ENCODE data around the gene MXD4.
"Not testable (repeated sequence)": the region's sequence is repeated elsewhere in the genome, so short reads cannot be mapped to it uniquely, and the experiment has no call there.

The MXD4 gene

GRCh38 chr4:2291705-2292645, 30.1 kb upstream of the MXD4 start:
- DNase-seq = no peak

DNA sequence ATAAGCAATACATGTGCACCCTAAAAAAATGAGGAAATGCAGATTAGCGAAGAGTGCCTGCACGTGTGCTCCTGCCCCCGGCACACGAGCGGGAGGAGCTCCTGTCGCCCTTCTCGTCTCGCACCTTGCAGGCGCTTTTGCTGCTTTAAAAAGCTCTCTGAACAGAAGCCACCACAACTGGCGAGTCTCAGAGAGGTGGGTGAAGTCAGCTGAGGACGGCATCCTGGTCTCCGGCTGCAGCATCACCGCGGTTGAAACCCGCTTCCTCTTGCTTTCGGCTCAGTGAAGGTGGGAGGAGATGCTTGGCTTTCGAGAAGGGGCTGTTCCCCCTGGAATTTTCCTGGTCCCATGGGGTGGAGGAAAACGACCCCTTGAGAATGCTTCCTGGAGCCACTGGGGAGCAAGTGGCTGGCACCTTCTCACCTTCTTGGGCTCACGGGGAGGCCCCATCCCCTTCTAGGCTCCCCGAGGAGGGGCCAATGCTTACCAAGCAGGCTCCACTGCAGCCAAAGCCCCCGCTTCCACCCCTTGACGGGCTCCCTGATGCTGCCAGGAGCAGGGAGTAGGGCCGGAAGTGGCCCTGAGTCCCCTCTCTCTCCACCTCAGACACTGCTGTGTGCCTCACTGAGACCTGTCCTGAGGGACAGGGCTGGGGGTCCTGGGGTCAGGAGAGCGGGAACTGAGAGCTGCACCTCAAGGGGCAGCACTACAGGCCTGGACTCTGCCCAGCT, 29.2 kb upstream of the MXD4 start:
- DNase-seq = no peak

- DNase-seq = no peak
Observed at GRCh38 chr4:2290488-2290887, 28.6 kb upstream of the MXD4 start.

DNA sequence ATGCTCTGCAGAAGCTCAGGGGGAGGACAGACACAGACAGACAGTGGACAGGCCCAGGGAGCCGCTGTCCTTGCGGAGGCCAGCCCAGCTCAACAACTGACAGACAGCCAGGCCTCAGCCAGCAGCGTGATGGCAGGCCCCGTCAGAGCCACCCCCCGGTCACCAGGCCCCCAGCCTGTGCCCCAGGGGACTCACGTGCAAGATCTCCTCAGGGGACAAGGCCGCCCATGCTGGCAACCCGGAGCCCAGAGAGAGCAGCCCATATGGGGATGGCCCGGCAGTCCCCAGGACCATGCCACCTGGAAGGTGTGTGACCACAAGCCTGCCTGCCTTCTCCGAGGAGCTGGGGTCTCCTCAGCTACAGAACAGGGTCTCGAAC, 28.0 kb upstream of the MXD4 start:
- DNase-seq = no peak

DNA sequence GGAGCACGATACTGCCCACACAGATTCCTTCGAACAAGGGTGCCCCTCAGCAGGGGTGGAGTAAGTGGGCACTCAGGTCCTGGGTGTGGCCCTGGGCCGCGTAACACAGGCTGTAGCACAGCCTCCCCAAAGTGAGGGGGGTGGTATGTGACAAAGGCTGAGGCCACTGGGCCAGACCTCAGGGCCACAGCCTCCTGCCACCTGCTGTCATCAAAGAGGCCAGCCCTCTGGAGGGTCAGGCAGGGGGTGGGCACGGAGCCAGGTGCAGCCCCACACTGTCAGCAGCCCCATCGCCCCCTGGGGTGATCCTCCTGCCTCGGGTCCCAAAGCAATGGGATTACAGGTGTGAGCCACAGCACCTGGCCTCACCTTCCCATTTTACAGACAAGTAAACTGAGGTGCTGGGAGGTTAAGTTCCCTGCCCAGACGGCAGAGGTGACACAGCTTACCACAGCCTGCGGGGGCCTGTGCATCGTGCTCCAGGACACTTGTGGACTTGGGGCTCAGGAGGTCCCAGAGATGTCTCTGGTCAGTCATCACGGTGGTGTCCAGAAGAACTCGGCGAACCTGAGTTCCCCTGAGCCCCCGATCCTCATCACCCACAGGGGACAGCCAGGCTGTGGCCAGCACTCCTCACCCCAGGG, 27.5 kb upstream of the MXD4 start:
- no peak for DNase-seq

- no peak for DNase-seq
Observed at GRCh38 chr4:2288051-2288541, 26.2 kb upstream of the MXD4 start.

- DNase-seq = no peak
Observed at GRCh38 chr4:2287594-2287915, 25.6 kb upstream of the MXD4 start.

- no peak for DNase-seq
Observed at GRCh38 chr4:2286904-2287593, 25.1 kb upstream of the MXD4 start.

DNA sequence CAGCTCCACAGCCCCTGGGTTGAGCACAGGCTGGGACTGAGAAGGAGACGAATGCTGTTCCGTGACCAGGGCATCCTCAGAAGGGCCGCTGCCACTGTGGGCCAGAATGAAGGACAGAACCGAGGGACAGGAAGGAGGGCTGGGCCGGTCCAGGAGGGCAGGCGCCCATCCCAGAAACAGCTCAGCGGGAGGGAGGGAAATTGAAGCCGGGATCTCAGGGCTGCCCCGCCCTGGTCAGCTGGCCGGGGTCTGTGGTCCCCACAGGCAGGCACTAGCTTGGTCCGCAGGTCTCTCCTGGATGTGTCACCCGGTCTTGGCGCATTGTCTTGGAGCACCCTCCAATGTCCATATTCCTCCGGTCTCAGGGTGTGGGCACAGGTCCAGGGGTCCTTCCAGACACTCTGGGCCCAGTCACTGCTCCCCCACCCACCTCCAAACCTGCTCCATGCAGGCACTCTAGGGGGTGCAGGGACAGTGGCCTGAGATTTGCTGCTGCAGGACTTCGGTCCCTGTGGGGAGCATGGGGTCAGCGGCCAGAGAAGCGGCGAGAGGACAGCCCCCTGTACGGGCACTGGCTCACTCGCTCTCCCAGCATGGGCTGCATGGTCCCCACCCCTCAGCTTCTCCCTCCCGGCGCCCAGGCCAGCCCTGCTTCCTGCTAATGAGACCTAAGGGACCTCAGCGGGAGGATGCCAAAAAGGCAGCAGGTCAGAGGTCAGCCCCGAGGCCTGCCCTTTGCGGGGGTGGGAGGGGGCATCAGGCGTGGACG, 23.9 kb upstream of the MXD4 start:
- no peak for DNase-seq

- no peak for DNase-seq
Observed at GRCh38 chr4:2284934-2285612, 23.2 kb upstream of the MXD4 start.

DNA sequence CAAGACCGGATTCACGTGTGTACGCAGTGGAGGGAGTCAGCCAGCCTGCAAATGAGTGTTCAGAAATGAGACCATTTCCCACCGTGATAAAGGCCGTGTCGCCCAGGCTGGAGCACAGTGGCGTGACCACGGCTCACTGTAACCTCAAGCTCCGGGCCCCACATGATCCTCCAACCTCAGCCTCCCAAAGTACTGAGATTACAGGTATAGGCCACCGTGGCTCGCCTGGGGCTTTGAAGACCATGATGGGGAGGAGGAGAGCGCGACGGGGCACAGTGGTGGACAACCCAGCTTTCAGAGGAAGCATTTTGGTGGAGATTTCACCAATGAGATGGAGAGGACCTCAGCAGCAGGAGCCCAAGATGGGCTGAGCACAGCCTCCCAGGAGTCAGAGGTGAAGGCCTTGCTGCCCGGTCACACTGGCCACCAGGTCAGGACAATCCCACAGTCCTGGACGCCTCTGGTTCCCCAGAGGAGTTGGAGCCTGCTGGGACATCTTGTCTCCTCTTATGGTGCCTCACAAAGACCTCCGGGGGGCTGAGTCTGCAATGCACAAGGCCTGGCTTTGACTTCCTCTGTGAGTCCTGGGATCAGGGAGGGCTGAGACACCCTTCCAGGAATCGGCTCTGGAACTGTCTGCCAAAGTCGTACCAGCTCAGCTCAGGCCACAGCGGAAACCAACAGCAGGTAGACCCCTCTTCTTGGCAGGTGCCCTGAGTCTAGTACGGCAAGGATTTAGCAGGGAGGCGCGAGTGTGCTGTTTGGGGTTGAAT, 22.4 kb upstream of the MXD4 start:
- no peak for DNase-seq

GRCh38 chr4:2283199-2283711, 21.3 kb upstream of the MXD4 start:
- no peak for DNase-seq

DNA sequence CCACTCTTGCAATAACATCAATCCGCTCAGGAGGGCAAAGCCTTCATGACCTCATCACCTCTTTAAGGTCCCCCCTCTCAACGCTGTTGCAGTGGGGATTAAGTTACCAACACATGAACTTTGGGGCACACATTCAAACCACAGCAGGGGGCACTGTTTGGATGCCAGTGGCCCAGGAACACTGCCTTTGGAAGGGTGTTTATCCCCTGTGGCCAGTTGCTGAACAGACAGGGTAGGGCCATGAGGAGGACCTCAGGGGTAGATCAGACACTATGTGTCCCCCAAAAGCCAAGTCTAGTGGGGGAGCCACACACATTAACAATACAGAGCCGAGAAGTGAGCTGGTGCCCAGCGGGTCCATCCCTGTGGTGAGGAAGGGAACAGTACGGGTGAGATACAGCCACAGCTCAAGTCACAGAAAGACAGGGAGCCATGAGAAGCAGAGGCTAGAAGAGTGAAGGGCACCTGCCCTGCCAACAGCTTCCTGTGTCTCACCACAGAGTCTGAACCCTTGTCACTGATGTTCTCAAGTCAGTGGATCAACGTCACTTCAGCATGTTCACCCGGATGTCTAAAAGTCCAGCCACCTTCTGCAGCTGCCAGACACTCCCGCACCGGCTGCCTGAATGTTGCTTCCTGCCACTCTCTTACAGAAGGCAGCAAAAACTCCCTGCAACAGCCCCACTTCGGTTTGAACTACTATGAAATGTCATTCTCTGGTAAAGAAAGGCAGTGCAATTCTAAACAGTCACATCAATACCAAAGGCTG, 19.9 kb upstream of the MXD4 start:
- DNase-seq = no peak

- DNase-seq = no peak
Observed at GRCh38 chr4:2280531-2281300, 18.8 kb upstream of the MXD4 start.

- DNase-seq = no peak
Observed at GRCh38 chr4:2277956-2278355, 16.0 kb upstream of the MXD4 start.

DNA sequence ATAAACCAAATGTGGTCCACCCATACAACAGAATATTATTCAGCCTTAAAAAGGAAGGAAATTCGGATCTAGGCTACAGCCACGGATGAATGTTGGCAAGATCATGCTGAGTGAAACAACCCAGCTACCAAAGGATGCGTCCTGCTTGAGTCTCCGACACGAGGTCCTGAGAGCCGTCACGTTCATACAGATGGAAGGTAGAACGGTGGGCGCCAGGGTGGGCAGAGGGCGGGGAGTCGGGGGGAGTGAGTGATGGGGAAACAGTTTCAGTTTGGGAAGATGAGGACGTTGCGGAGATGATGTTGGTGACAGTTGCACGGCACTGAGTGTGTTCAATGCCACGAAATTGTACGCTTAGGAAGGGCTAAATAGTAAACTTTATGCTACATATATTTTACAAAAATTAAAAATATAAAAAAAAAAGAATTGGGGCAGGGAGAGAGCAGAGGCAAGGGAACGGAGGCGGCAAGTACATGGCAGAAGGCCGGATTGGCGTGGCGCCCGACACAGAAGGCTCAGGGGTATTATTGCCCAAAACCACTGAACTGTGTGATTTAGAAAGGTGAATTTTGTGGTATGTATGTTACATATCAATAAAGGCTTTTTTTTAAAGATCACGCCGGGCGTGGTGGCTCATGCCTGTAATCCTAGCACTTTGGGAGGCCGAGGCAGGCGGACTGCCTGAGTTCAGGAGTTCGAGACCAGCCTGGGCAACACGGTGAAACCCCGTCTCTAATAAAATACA, 14.8 kb upstream of the MXD4 start:
- DNase-seq = no peak

- no peak for DNase-seq
Observed at GRCh38 chr4:2275546-2276251, 13.8 kb upstream of the MXD4 start.

- DNase-seq = not testable (repeated sequence)
Observed at GRCh38 chr4:2275044-2275397, 13.1 kb upstream of the MXD4 start.
